OCI-LY7 (cell line): ENCODE results near the gene ZDHHC19. TPM values are rescaled to one million over a fixed set of nuclear protein-coding genes. Genes with fewer than 3 reads are reported as not detected.

ENCODE experiments used
- BruUV-seq: library from RNA; stranded (reverse); fragments of 400-500 nt; replicated peaks from 2 replicates; lab custom pipeline; 2021; lab: Mats Ljungman, UMichigan
- CTCF ChIA-PET: fragments of 300-600 bp; sonication (Branson Sonifier 250); formaldehyde crosslinking; loops from one replicate; lab custom pipeline; 2022; ENCODE audit warnings: antibody characterized with exemption; ENCODE audit not compliant: unreplicated experiment; lab: Charles Lee
- POLR2A ChIA-PET: fragments of 300-600 bp; sonication (Branson Sonifier 250); formaldehyde crosslinking; loops from one replicate; lab custom pipeline; 2022; ENCODE audit warnings: antibody characterized with exemption; lab: Charles Lee
- DNase-seq: peaks from one replicate; pipeline ENCODE4 v3.0.0-alpha.2; 2015; ENCODE audit warnings: low spot score
- H2AFZ ChIP-seq: fragments of 200-600 bp; sonication (generic), shearing (Covaris generic); 2 replicates; pipeline ENCODE4 v1.6.1; 2014; ENCODE audit warnings: mild to moderate bottlenecking, antibody characterized with exemption, low read length, moderate library complexity
- H3K27ac ChIP-seq: fragments of 200-600 bp; sonication (generic); 2 replicates; pipeline ENCODE4 v1.5.1; 2014; ENCODE audit warnings: mixed run types, low read depth, mild to moderate bottlenecking, moderate library complexity, low read length, inconsistent platforms; ENCODE audit not compliant: poor library complexity, severe bottlenecking
- H3K36me3 ChIP-seq: fragments of 200-600 bp; sonication (generic); 2 replicates; pipeline ENCODE4 v1.6.1; 2014; ENCODE audit warnings: mild to moderate bottlenecking, antibody characterized with exemption, low read length, moderate library complexity, mixed read lengths; ENCODE audit not compliant: insufficient read depth
- H3K4me1 ChIP-seq: fragments of 200-600 bp; sonication (generic); 2 replicates; pipeline ENCODE4 v1.5.1; 2014; ENCODE audit warnings: mild to moderate bottlenecking, low read length; ENCODE audit not compliant: insufficient read depth, poor library complexity, severe bottlenecking
- H3K4me2 ChIP-seq: fragments of 200-600 bp; sonication (generic); 2 replicates; pipeline ENCODE4 v1.6.1; 2014; ENCODE audit warnings: mild to moderate bottlenecking, low read length
- H3K4me3 ChIP-seq: fragments of 200-600 bp; sonication (generic); 2 replicates; pipeline ENCODE4 v1.5.1; 2014; ENCODE audit warnings: mild to moderate bottlenecking, low read depth, low read length; ENCODE audit not compliant: poor library complexity, severe bottlenecking
- H3K79me2 ChIP-seq: fragments of 200-600 bp; sonication (generic); 2 replicates; pipeline ENCODE4 v1.6.1; 2016; ENCODE audit warnings: low read depth, mild to moderate bottlenecking, low read length, moderate library complexity, mixed read lengths; ENCODE audit not compliant: insufficient read depth
- H3K9me2 ChIP-seq: fragments of 200-600 bp; sonication (generic); 2 replicates; pipeline ENCODE4 v1.6.1; 2016; ENCODE audit warnings: mild to moderate bottlenecking, low read length, mixed read lengths; ENCODE audit not compliant: insufficient read depth
- H3K9me3 ChIP-seq: fragments of 200-600 bp; sonication (generic); 2 replicates; pipeline ENCODE4 v1.6.1; 2014; ENCODE audit warnings: mild to moderate bottlenecking, mixed run types, low read length, mixed read lengths
- H4K20me1 ChIP-seq: fragments of 200-600 bp; sonication (generic); 2 replicates; pipeline ENCODE4 v1.6.1; 2014; ENCODE audit warnings: mild to moderate bottlenecking, antibody characterized with exemption, low read length, moderate library complexity, mixed read lengths; ENCODE audit not compliant: insufficient read depth
- CTCF ChIP-seq: fragments of 200-600 bp; sonication (generic); conservative IDR thresholded peaks from 2 replicates; pipeline ENCODE4 v1.5.1; 2014; ENCODE audit warnings: mild to moderate bottlenecking, antibody characterized with exemption, low read length, moderate library complexity, mixed read lengths
- EZH2phosphoT487 ChIP-seq: fragments of 200-600 bp; sonication (generic); IDR thresholded peaks from 2 replicates; pipeline ENCODE4 v1.6.1; 2018; ENCODE audit warnings: low read depth, borderline replicate concordance, mild to moderate bottlenecking, mixed run types, antibody characterized with exemption, low read length, moderate library complexity, mixed read lengths
- intact Hi-C: fragments of 100-400 bp; cut with micrococcal nuclease; formaldehyde crosslinking; loops from one replicate; pipeline ENCODE4 v1.10.0; 2022; ENCODE audit not compliant: unreplicated experiment
- total RNA-seq, 2 experiments: library from RNA; depleted of rRNA in 1 of 2; stranded (reverse); fragments of >200 nt in 1 of 2; shearing (Covaris generic) in 1 of 2; gene quantifications; 2 replicates each; pipeline ENCODE4 v1.2.3, GENCODE V29; 2014 to 2022

Gene ZDHHC19
- total RNA-seq, 2 experiments from 2014 or later = not detected

- H3K4me3 ChIP-seq = no peak overlapping the region
- no peaks in the 10 kb centered on the region for H3K9me2 ChIP-seq
- no TSS peak for BruUV-seq
- POLR2A ChIA-PET = no interaction called here
- no peaks in the 10 kb centered on the region for H3K36me3 ChIP-seq
- no peaks in the 10 kb centered on the region for H4K20me1 ChIP-seq
- no peaks in the 10 kb centered on the region for H3K9me3 ChIP-seq
- H3K27ac ChIP-seq = no peak overlapping the region
- no peaks in the 10 kb centered on the region for H3K79me2 ChIP-seq
- no peak overlapping the region for H2AFZ ChIP-seq
- CTCF ChIA-PET = interaction anchor here (1.1 kb wide), 1 partner anchor 197 kb away, joined by 3 read pairs; no protein-coding TSS in a partner anchor
- H3K4me2 ChIP-seq = no peak overlapping the region
- H3K4me1 ChIP-seq = peaks cover 8% of the 10 kb centered on the region
- intact Hi-C loops = no loop called here
- DNase-seq = peak; percentile 18
- TF ChIP-seq EZH2phosphoT487 (no peak), CTCF (0 out of 2 replicates have a peak, but pooled peaks have one; percentile 42)
Observed at GRCh38 chr3:196198771-196199753, 12.1 kb downstream of the ZDHHC19 start.

- POLR2A ChIA-PET = no interaction called here
- BruUV-seq = no TSS peak
Observed at GRCh38 chr3:196198081-196198675, 13.0 kb downstream of the ZDHHC19 start.

More at GRCh38 chr3:196198081-196198675, 13.0 kb downstream of the ZDHHC19 start:
- H3K9me3 ChIP-seq = no peaks in the 10 kb centered on the region
- H4K20me1 ChIP-seq = no peaks in the 10 kb centered on the region
- no peak overlapping the region for H2AFZ ChIP-seq
- H3K36me3 ChIP-seq = no peaks in the 10 kb centered on the region
- H3K4me1 ChIP-seq = no peaks in the 10 kb centered on the region
- no peak for TF ChIP-seq CTCF
- TF ChIP-seq EZH2phosphoT487 = no peak
- no peaks in the 10 kb centered on the region for H3K9me2 ChIP-seq
- H3K79me2 ChIP-seq = no peaks in the 10 kb centered on the region
- no peak overlapping the region for H3K4me2 ChIP-seq
- H3K4me3 ChIP-seq = no peak overlapping the region
- no peak for DNase-seq
- intact Hi-C loops = no loop called here
- CTCF ChIA-PET = no interaction called here
- no peak overlapping the region for H3K27ac ChIP-seq
